ENCODE data around the gene CNTN5. TPM values are rescaled to one million over a fixed set of nuclear protein-coding genes. Genes with fewer than 3 reads are reported as not detected.

CNTN5 gene
- total and polyA plus RNA-seq, 10 of the 15 experiments (the other 5 are each of a cell fraction or from before 2014, with no cell fraction given), result 0.01 TPM; not detected in 9

- no peak overlapping the region for H3K4me2 ChIP-seq (ENCODE audit: control insufficient read depth, insufficient read depth)
- H4K20me1 ChIP-seq (ENCODE audit: control insufficient read depth, insufficient read depth), result no peaks in the 10 kb centered on the region
- POLR2A ChIA-PET, result no interaction called here
- no TSS peak for BruUV-seq (replicated peaks)
- no peaks in the 10 kb centered on the region for H3K79me2 ChIP-seq (ENCODE audit: control insufficient read depth, insufficient read depth, low read length)
- SMC1A ChIA-PET (ENCODE audit: uncharacterized antibody, unreplicated experiment), result no interaction called here
- RAD21 ChIA-PET (ENCODE audit: unreplicated experiment), result no interaction called here
- CTCF ChIA-PET, result no interaction called here
- no peak for DNase-seq (ENCODE audit: low read depth, low spot score)
- ATAC-seq, result no peak
- no peak for FAIRE-seq
- H3K36me3 ChIP-seq (ENCODE audit: control insufficient read depth in 2 of 2, insufficient read depth in 2 of 2, low read length in 1 of 2), result no peaks in the 10 kb centered on the region
- no peaks in the 10 kb centered on the region for H3K27me3 ChIP-seq (replicated peaks in 1 of 2; ENCODE audit: control insufficient read depth in 2 of 2, insufficient read depth in 2 of 2, low read length in 1 of 2)
- WGBS (ENCODE audit: insufficient coverage, insufficient replicate concordance, low lambda C conversion rate, missing lambda C conversion rate), result 5% methylated on average over 1 of the region's 1 CpG
- no peak overlapping the region for H3K4me3 ChIP-seq
- H3K4me1 ChIP-seq (ENCODE audit: control insufficient read depth, insufficient read depth, low read length), result no peaks in the 10 kb centered on the region
- intact Hi-C loops (cut with micrococcal nuclease; ENCODE audit: unreplicated experiment) (no loop called here), in situ Hi-C loops (cut with MboI) (no loop called here)
- no peak overlapping the region for H3K9ac ChIP-seq (ENCODE audit: control insufficient read depth, insufficient read depth, low read length)
- no peak overlapping the region for H2AFZ ChIP-seq (ENCODE audit: control insufficient read depth, low read depth, low read length)
- H3K9me3 ChIP-seq (replicated peaks; ENCODE audit: control insufficient read depth, insufficient read depth, low read length), result no peaks in the 10 kb centered on the region
- no peak overlapping the region for H3K27ac ChIP-seq (ENCODE audit: control insufficient read depth, insufficient read depth)
- TF ChIP-seq NRF1 (conservative IDR thresholded peaks at IDR 0.05; ENCODE audit: low read depth, low read length) (no peak), RAD51 (IDR thresholded peaks at IDR 0.05) (0 out of 2 replicates have a peak, but pooled peaks have one; percentile 21)
Measured at GRCh38 chr11:99311870-99312269, 291.1 kb downstream of the CNTN5 start.

GRCh38 chr11:99316776-99317520 is 296.2 kb downstream of the CNTN5 start:
- no peak overlapping the region for H3K4me3 ChIP-seq
- no peak for DNase-seq (ENCODE audit: low read depth, low spot score)

More at GRCh38 chr11:99316776-99317520, 296.2 kb downstream of the CNTN5 start:
- H3K9ac ChIP-seq (ENCODE audit: control insufficient read depth, insufficient read depth, low read length), result no peak overlapping the region
- no peak for ATAC-seq
- H3K27me3 ChIP-seq (replicated peaks in 1 of 2; ENCODE audit: control insufficient read depth in 2 of 2, insufficient read depth in 2 of 2, low read length in 1 of 2), result no peaks in the 10 kb centered on the region
- H3K9me3 ChIP-seq (replicated peaks; ENCODE audit: control insufficient read depth, insufficient read depth, low read length), result no peaks in the 10 kb centered on the region
- H2AFZ ChIP-seq (ENCODE audit: control insufficient read depth, low read depth, low read length), result no peak overlapping the region
- intact Hi-C loops (cut with micrococcal nuclease; ENCODE audit: unreplicated experiment), result no loop called here
- no peaks in the 10 kb centered on the region for H3K79me2 ChIP-seq (ENCODE audit: control insufficient read depth, insufficient read depth, low read length)
- H3K27ac ChIP-seq (ENCODE audit: control insufficient read depth, insufficient read depth), result no peak overlapping the region
- no TSS peak for BruUV-seq (replicated peaks)
- H3K4me1 ChIP-seq (ENCODE audit: control insufficient read depth, insufficient read depth, low read length), result no peaks in the 10 kb centered on the region
- ChIA-PET POLR2A (no interaction called here), CTCF (interaction anchor here (1.2 kb wide), 1 partner anchor 9 kb away, joined by 4 read pairs; no protein-coding TSS in a partner anchor), SMC1A (ENCODE audit: uncharacterized antibody, unreplicated experiment) (no interaction called here), RAD21 (ENCODE audit: unreplicated experiment) (no interaction called here)
- TF ChIP-seq SKIL (IDR thresholded peaks at IDR 0.05; ENCODE audit: low read depth, poor library complexity, severe bottlenecking) (no peak), CHD4 (IDR thresholded peaks at IDR 0.05) (no peak), EED (IDR thresholded peaks at IDR 0.05; ENCODE audit: low read depth) (no peak), BRCA1 (IDR thresholded peaks at IDR 0.05; ENCODE audit: low read depth, low read length) (no peak), PBX3 (IDR thresholded peaks at IDR 0.05; ENCODE audit: insufficient replicate concordance, low read depth, low read length) (no peak)
- in situ Hi-C loops (cut with MboI), result no loop called here
- no peak for FAIRE-seq
- H3K36me3 ChIP-seq (ENCODE audit: control insufficient read depth in 2 of 2, insufficient read depth in 2 of 2, low read length in 1 of 2), result no peaks in the 10 kb centered on the region
- H4K20me1 ChIP-seq (ENCODE audit: control insufficient read depth, insufficient read depth), result no peaks in the 10 kb centered on the region
- 43% methylated on average over 13 of the region's 13 CpGs for WGBS (ENCODE audit: insufficient coverage, insufficient replicate concordance, low lambda C conversion rate, missing lambda C conversion rate)
- H3K4me2 ChIP-seq (ENCODE audit: control insufficient read depth, insufficient read depth), result no peak overlapping the region
